Karpas-422 (cell line): ENCODE data around the gene HES5. TPM values are rescaled to one million over a fixed set of nuclear protein-coding genes. Genes with fewer than 3 reads are reported as not detected.

Experiments
- DNase-seq: peaks from one replicate; pipeline ENCODE4 v3.0.0-alpha.2; 2015
- H2AFZ ChIP-seq: fragments of 200-600 bp; sonication (generic); 2 replicates; pipeline ENCODE4 v1.6.1; 2014; ENCODE audit warnings: antibody characterized with exemption, low read length, mixed read lengths
- H3K27ac ChIP-seq: fragments of 200-600 bp; sonication (generic); 2 replicates; pipeline ENCODE4 v1.5.1; 2014; ENCODE audit warnings: mild to moderate bottlenecking, low read length, moderate library complexity
- H3K27me3 ChIP-seq: fragments of 200-600 bp; sonication (generic); 2 replicates; pipeline ENCODE4 v1.6.1; 2014; ENCODE audit warnings: low read length, mixed read lengths
- H3K36me3 ChIP-seq: fragments of 200-600 bp; sonication (generic); 2 replicates; pipeline ENCODE4 v1.6.1; 2014; ENCODE audit warnings: low read length, mixed read lengths; ENCODE audit not compliant: insufficient read depth
- H3K4me1 ChIP-seq: fragments of 200-600 bp; sonication (generic); 2 replicates; pipeline ENCODE4 v1.6.1; 2014; ENCODE audit warnings: mild to moderate bottlenecking, low read length, mixed read lengths
- H3K4me2 ChIP-seq: fragments of 200-600 bp; sonication (generic); 2 replicates; pipeline ENCODE4 v1.6.1; 2014; ENCODE audit warnings: low read length, low read depth, mild to moderate bottlenecking; ENCODE audit not compliant: poor library complexity, severe bottlenecking
- H3K4me3 ChIP-seq: fragments of 200-600 bp; sonication (generic); 2 replicates; pipeline ENCODE4 v1.5.1; 2014; ENCODE audit warnings: mild to moderate bottlenecking, antibody characterized with exemption, low read length, mixed read lengths
- H3K79me2 ChIP-seq: fragments of 200-600 bp; sonication (generic); 2 replicates; pipeline ENCODE4 v1.6.1; 2014; ENCODE audit warnings: mild to moderate bottlenecking, low read length, mixed read lengths
- H3K9ac ChIP-seq: fragments of 200-600 bp; sonication (generic); 2 replicates; pipeline ENCODE4 v1.6.0; 2014; ENCODE audit warnings: low read length
- H3K9me2 ChIP-seq: fragments of 200-600 bp; sonication (generic), shearing (Covaris generic); replicated peaks from 2 replicates; pipeline ENCODE4 v1.6.0; 2014; ENCODE audit warnings: mild to moderate bottlenecking, low read length, moderate library complexity; ENCODE audit not compliant: insufficient read depth
- H3K9me3 ChIP-seq: fragments of 300-700, 200-600 bp; sonication (generic); 2 replicates; pipeline ENCODE4 v1.6.1; 2014; ENCODE audit warnings: low read length, mixed read lengths
- H4K20me1 ChIP-seq: fragments of 200-600 bp; sonication (generic); 2 replicates; pipeline ENCODE4 v1.6.1; 2014; ENCODE audit warnings: mild to moderate bottlenecking, antibody characterized with exemption, low read length, low read depth; ENCODE audit not compliant: insufficient read depth
- total RNA-seq: library from RNA; depleted of rRNA; stranded (reverse); fragments of >200 nt; shearing (Covaris generic); gene quantifications from 2 replicates; pipeline ENCODE4 v1.2.3, GENCODE V29; 2014; ENCODE audit warnings: low replicate concordance

Gene HES5
- total RNA-seq, 1 experiment from 2014 or later: not detected

GRCh38 chr1:2489615-2490014, 40.4 kb downstream of the HES5 start:
- Histone ChIP-seq H3K27me3 (no peaks in the 10 kb centered on the region), H3K4me1 (peaks cover 10% of the 10 kb centered on the region), H3K4me2 (no peak overlapping the region), H4K20me1 (peaks cover 6% of the 10 kb centered on the region; the same call in 1 of the 2 replicates), H3K27ac (no peak overlapping the region), H3K36me3 (no peaks in the 10 kb centered on the region), H3K9me3 (no peaks in the 10 kb centered on the region), H3K79me2 (no peaks in the 10 kb centered on the region), H3K4me3 (no peak overlapping the region), H2AFZ (no peak overlapping the region), H3K9ac (no peak overlapping the region), H3K9me2 (no peaks in the 10 kb centered on the region)
- DNase-seq: no peak

- Histone ChIP-seq H3K9me3 (no peaks in the 10 kb centered on the region), H4K20me1 (peaks cover 2% of the 10 kb centered on the region; the same call in 1 of the 2 replicates), H3K27ac (no peak overlapping the region), H3K9ac (no peak overlapping the region), H3K4me3 (no peak overlapping the region), H3K4me1 (peaks cover 12% of the 10 kb centered on the region), H2AFZ (no peak overlapping the region), H3K9me2 (no peaks in the 10 kb centered on the region), H3K36me3 (no peaks in the 10 kb centered on the region), H3K27me3 (no peaks in the 10 kb centered on the region), H3K79me2 (no peaks in the 10 kb centered on the region), H3K4me2 (no peak overlapping the region)
- DNase-seq: no peak
These were observed 41.4 kb downstream of the HES5 start for GRCh38 chr1:2488688-2489087.

- no peak for DNase-seq
- Histone ChIP-seq H2AFZ (no peak overlapping the region), H3K9ac (no peak overlapping the region), H3K36me3 (no peaks in the 10 kb centered on the region), H3K4me1 (peaks cover 5% of the 10 kb centered on the region), H3K27ac (no peak overlapping the region), H3K79me2 (no peaks in the 10 kb centered on the region), H4K20me1 (no peaks in the 10 kb centered on the region; the same call in 1 of the 2 replicates), H3K4me2 (no peak overlapping the region), H3K9me3 (no peaks in the 10 kb centered on the region), H3K9me2 (no peaks in the 10 kb centered on the region), H3K27me3 (no peaks in the 10 kb centered on the region), H3K4me3 (no peak overlapping the region)
These were observed 43.5 kb downstream of the HES5 start for GRCh38 chr1:2486558-2486957.

- Histone ChIP-seq H3K4me3 (no peak overlapping the region), H3K9me3 (no peaks in the 10 kb centered on the region), H3K4me2 (no peak overlapping the region), H3K4me1 (peaks cover 5% of the 10 kb centered on the region), H3K27ac (no peak overlapping the region), H3K9ac (no peak overlapping the region), H2AFZ (no peak overlapping the region), H3K9me2 (no peaks in the 10 kb centered on the region), H3K79me2 (no peaks in the 10 kb centered on the region), H3K36me3 (no peaks in the 10 kb centered on the region), H3K27me3 (no peaks in the 10 kb centered on the region), H4K20me1 (peaks cover under 1% of the 10 kb centered on the region; the same call in 1 of the 2 replicates)
- no peak for DNase-seq
These were observed 44.0 kb downstream of the HES5 start for GRCh38 chr1:2486041-2486440.

- Histone ChIP-seq H2AFZ (no peak overlapping the region), H4K20me1 (peaks cover 5% of the 10 kb centered on the region; the same call in 1 of the 2 replicates), H3K4me2 (no peak overlapping the region), H3K27ac (no peak overlapping the region), H3K27me3 (no peaks in the 10 kb centered on the region), H3K9me3 (no peaks in the 10 kb centered on the region), H3K79me2 (no peaks in the 10 kb centered on the region), H3K36me3 (no peaks in the 10 kb centered on the region), H3K4me1 (peaks cover 5% of the 10 kb centered on the region), H3K9ac (no peak overlapping the region), H3K9me2 (no peaks in the 10 kb centered on the region), H3K4me3 (no peak overlapping the region)
- no peak for DNase-seq
These were observed 46.1 kb downstream of the HES5 start for GRCh38 chr1:2483970-2484369.

GRCh38 chr1:2483026-2483425, 47.0 kb downstream of the HES5 start:
- no peak overlapping the region for H2AFZ ChIP-seq
- H3K27me3 ChIP-seq: no peaks in the 10 kb centered on the region
- H3K27ac ChIP-seq: no peak overlapping the region
- no peaks in the 10 kb centered on the region for H3K36me3 ChIP-seq
- H3K4me1 ChIP-seq: peaks cover 5% of the 10 kb centered on the region
- H3K9ac ChIP-seq: no peak overlapping the region
- H3K4me3 ChIP-seq: no peak overlapping the region
- no peaks in the 10 kb centered on the region for H3K79me2 ChIP-seq
- no peak for DNase-seq
- H3K9me3 ChIP-seq: no peaks in the 10 kb centered on the region
- no peaks in the 10 kb centered on the region for H3K9me2 ChIP-seq
- peaks cover 5% of the 10 kb centered on the region; the same call in 1 of the 2 replicates for H4K20me1 ChIP-seq
- H3K4me2 ChIP-seq: no peak overlapping the region

- no peak overlapping the region for H3K4me3 ChIP-seq
- no peak for DNase-seq
- H2AFZ ChIP-seq: no peak overlapping the region
- H3K9ac ChIP-seq: no peak overlapping the region
- peaks cover 5% of the 10 kb centered on the region; the same call in 1 of the 2 replicates for H4K20me1 ChIP-seq
- no peaks in the 10 kb centered on the region for H3K9me3 ChIP-seq
- H3K27ac ChIP-seq: no peak overlapping the region
- no peaks in the 10 kb centered on the region for H3K79me2 ChIP-seq
- no peaks in the 10 kb centered on the region for H3K27me3 ChIP-seq
- no peak overlapping the region for H3K4me2 ChIP-seq
- H3K36me3 ChIP-seq: no peaks in the 10 kb centered on the region
- no peaks in the 10 kb centered on the region for H3K9me2 ChIP-seq
- peaks cover 5% of the 10 kb centered on the region for H3K4me1 ChIP-seq
These were observed 47.5 kb downstream of the HES5 start for GRCh38 chr1:2482588-2482987.

GRCh38 chr1:2481885-2482284, 48.2 kb downstream of the HES5 start:
- no peaks in the 10 kb centered on the region for H3K36me3 ChIP-seq
- H3K4me2 ChIP-seq: no peak overlapping the region

GRCh38 chr1:2480986-2481364, 49.1 kb downstream of the HES5 start:
- no peak overlapping the region for H3K9ac ChIP-seq
- H3K27me3 ChIP-seq: no peaks in the 10 kb centered on the region
- peaks cover 14% of the 10 kb centered on the region; the same call in 1 of the 2 replicates for H4K20me1 ChIP-seq
- peaks cover 5% of the 10 kb centered on the region for H3K4me1 ChIP-seq
- H3K36me3 ChIP-seq: no peaks in the 10 kb centered on the region
- no peak overlapping the region for H2AFZ ChIP-seq
- H3K9me3 ChIP-seq: no peaks in the 10 kb centered on the region
- DNase-seq: no peak
- H3K9me2 ChIP-seq: no peaks in the 10 kb centered on the region
- H3K27ac ChIP-seq: no peak overlapping the region
- H3K79me2 ChIP-seq: no peaks in the 10 kb centered on the region
- H3K4me3 ChIP-seq: no peak overlapping the region
- no peak overlapping the region for H3K4me2 ChIP-seq

More at GRCh38 chr1:2481885-2482284, 48.2 kb downstream of the HES5 start:
- H3K4me1 ChIP-seq: peaks cover 5% of the 10 kb centered on the region
- H2AFZ ChIP-seq: no peak overlapping the region
- H3K27me3 ChIP-seq: no peaks in the 10 kb centered on the region
- H4K20me1 ChIP-seq: peaks cover 12% of the 10 kb centered on the region; the same call in 1 of the 2 replicates
- no peaks in the 10 kb centered on the region for H3K9me2 ChIP-seq
- H3K27ac ChIP-seq: no peak overlapping the region
- no peaks in the 10 kb centered on the region for H3K9me3 ChIP-seq
- no peaks in the 10 kb centered on the region for H3K79me2 ChIP-seq
- no peak overlapping the region for H3K4me3 ChIP-seq
- no peak overlapping the region for H3K9ac ChIP-seq
- DNase-seq: no peak
